Measurements from ENCODE around the gene LILRB1.
"Not testable (repeated sequence)": the region's sequence is repeated elsewhere in the genome, so short reads cannot be mapped to it uniquely, and the experiment has no call there.

The LILRB1 gene

DNA sequence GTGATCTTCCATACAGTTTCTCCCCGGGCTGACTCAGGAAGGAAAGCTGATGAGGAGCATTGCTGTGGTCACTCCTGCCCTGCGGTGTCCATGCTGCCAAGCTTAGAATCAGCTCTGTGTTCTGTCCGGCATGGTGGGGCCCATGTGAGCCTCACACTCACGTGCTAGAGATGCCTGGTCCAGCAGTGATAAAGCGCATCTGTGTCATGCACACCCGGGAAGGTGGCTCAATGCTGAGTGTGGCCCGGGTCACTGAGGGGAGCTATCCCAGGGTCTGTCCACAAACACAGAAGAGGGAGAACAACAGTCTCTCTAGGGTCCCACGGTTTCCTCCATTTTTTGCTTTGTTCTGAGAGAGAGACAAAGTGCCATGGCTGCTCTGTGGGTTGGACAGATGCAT, 3.5 kb upstream of the LILRB1 start:
- DNase-seq: no peak

DNA sequence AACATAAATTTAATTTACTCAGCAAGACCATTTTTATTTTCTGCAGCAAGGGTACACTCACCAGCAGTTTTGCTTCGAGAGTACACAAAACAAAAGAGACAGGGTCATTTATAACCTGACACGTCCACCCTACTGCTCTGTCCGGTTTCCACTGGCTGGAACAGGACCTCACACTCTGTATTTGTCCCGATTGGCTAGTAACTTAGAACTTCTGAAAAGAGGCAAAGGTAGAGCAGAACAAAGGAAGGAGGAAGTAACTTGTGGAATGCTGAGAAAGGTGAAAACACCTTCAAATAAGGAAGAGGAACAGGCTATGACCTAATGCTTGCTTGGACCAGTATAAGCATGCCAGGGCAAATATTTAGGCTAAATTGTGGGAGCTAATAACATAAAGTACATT, 2.4 kb upstream of the LILRB1 start:
- DNase-seq: not testable (repeated sequence)

DNA sequence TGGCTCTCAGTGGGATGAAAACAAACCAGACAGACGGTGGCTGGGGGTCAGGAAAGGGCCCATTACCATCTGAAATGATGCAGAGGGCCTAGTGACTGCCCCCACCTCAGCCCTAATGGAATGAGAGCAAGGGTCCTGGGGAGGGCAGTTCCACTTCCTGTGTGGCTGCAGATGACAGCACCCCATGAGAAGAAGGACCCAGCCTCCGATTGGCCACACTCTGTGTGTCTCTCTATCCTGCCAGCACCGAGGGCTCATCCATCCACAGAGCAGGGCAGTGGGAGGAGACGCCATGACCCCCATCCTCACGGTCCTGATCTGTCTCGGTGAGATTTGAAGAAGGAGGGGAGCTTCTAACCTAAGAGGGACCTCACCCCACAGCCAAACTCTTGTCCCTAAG, 498 bp downstream of the LILRB1 start:
- peak; percentile 52 for DNase-seq

DNA sequence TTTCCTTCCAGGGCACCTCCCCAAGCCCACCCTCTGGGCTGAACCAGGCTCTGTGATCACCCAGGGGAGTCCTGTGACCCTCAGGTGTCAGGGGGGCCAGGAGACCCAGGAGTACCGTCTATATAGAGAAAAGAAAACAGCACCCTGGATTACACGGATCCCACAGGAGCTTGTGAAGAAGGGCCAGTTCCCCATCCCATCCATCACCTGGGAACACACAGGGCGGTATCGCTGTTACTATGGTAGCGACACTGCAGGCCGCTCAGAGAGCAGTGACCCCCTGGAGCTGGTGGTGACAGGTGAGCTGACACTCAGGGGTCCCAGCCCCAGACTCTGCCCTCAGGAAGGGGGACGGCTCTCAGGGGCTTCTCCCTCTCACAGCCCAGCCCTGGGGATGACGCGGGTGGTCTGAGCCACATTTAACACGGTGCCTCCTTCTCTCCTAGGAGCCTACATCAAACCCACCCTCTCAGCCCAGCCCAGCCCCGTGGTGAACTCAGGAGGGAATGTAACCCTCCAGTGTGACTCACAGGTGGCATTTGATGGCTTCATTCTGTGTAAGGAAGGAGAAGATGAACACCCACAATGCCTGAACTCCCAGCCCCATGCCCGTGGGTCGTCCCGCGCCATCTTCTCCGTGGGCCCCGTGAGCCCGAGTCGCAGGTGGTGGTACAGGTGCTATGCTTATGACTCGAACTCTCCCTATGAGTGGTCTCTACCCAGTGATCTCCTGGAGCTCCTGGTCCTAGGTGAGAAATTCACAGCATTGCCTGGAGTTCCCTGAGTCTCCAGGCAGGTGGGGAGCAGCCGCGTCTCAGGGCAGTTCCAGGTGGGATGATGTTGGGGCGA, 1.4 kb downstream of the LILRB1 start:
- peak; percentile 51 for DNase-seq

DNA sequence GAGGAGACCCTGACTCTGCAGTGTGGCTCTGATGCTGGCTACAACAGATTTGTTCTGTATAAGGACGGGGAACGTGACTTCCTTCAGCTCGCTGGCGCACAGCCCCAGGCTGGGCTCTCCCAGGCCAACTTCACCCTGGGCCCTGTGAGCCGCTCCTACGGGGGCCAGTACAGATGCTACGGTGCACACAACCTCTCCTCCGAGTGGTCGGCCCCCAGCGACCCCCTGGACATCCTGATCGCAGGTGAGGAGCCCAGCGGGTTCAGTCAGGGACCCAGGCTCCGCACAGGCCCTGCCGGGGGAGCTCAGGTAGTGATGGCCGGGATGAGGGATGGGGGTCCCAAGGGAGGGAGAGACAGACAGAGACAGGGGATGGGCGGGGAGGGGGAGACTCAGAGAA, 2.2 kb downstream of the LILRB1 start:
- DNase-seq: not testable (repeated sequence)

DNA sequence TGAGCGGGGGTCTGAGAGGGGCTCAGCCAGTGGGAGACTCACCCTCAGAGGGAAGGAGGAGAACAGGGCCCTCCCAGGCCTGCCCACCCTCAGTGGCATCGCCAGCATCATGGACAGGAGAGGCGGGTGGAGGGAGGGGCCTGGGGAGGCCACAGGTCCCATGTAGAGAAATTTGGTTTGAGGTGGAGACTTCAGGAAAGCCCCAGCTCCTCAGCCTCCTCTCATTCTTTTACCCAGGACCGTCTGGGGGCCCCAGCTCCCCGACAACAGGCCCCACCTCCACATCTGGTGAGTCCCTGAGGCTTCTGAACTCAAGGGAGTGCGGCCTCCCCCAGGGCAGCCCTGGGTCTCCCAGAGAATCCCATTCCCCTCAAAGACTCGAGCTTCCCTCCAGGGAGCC, 3.1 kb downstream of the LILRB1 start:
- DNase-seq: no peak

DNA sequence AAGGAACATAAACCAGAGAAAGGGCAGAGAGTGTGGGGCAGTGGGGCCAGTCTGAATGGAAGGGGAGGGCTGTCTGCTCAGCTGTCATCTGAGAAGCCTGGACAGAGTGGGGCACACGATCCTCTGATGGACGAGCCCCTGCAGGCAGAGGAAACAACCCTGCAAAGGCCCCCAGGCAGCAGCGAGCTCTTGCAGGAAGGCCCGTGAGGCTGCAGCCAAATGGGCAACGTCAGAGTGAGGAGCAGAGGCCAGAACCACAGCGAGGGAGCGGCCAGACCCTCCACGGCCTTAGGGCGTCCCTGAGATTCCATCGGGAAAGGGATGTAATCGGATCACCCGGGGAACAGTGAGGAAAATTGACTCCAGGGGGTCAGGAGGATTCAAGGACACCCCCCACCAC, 5.8 kb downstream of the LILRB1 start:
- not testable (repeated sequence) for DNase-seq

DNA sequence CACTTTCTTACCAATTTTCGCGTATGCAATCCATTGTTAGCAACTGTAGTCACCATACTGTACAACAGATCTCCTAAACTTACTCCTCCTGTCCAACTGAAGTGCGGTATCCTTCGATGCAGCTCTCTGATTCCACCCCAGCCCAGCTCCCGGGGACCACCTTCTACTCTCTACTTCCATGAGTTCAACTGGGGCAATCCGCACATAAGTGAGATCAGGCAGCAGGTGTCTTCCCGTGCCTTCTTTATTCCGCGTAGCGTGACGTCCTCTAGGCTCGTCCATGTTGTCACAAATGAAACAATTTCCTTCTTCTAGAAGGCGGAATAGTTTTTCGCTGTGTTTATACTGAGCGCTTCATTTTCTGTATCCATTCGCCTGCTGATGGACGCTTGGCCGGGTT, 8.4 kb downstream of the LILRB1 start:
- no peak for DNase-seq

DNA sequence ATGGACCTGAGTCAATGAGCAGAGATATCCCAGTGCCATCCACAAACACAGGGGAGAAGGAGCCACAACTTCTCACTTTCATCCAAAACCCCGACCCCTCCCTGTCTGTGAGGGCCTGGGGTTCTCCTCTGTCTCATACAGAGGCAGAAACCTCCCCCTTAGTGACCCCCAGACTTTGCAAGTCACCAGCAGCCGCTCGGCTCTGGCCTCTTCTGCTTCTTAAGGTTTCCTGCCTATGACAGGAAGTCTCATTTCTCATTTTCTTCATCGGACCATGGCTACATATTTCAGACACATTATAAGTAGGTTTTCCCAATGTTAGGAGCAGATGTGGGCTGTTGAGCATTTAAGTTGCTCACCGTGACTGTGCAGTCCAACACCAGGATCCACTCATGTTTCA, 12.7 kb downstream of the LILRB1 start:
- peak; percentile 76 for DNase-seq

DNA sequence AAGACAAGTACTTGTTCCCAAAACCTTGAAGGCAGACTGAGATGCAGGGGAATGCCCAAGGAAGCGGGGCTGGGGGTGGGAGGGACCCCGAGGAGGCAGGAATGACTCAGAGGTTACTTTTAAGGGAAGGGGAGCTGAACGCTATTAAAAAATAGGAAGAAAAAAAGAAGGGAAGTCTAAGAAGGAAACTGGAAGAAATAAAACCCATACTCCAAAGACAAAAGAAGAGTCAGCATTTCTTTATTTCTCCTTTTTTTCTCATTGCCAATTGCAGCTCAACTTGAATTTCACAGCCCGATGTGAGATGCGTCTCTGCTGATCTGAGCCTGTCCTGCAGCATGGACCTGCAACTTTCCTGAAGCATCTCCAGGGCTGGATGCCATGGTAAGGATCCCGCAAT, 13.3 kb downstream of the LILRB1 start:
- DNase-seq: peak; percentile 92

DNA sequence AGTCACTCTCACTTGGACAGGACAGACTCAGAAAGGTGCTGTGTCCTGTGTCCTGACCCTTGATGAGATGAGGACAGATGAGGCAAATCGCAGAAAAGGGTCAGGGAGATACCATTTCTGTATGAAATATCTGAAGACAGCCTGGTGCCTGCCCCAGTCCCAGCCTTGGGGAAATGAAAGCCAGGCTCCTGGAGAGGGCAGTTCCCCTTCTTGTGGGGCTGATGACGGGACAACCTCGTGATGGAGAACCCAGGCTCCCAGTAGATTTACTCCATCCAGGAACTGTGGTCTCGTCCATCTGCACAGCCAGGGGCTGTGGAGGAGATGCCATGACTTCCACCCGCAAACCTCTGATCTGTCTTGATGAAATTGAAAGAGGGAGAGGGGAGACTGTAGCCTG, 13.8 kb downstream of the LILRB1 start:
- DNase-seq: peak; percentile 95

DNA sequence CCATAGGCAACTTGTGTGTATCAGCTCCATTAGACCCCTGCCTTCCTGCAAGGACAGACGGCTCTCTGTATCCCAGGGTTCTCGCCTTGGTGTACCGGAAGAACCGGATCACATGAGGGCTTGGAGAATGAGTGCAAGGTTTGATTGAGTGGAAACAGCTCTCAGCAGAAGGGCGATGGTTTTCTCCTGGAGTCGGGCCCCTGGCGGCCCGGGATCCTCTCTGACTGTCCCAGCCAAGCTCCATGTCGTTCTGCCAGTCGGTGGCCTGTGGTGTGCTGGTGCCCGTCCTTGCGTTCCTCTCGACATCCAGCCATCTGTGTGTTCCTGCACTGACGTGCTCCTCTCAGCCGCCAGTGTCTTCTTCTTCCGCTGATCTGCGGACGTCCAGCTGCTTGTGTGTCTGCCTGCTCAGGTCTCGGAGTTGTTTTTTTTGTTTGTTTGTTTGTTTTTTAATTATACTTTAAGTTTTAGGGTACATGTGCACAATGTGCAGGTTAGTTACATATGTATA, 16.1 kb downstream of the LILRB1 start:
- no peak for DNase-seq

DNA sequence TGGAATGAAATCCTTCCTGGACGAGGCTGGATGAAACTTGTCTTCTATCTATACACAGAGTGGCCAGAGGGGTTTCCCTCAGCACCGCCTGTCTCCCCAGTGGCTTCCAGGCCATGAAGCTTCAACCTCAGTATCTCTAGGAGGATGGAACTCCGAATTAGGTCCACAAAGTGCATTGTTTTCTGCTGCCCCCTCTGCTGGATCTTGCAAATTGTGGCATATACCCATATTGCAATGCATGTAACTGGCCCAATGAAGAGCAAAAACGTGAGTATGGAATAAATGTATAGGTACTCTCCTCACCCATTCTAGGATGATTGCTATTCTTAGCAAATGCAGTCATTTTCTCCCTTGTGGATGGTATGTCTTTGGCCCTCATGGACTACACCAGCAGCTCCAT, 17.8 kb downstream of the LILRB1 start:
- DNase-seq: no peak

DNA sequence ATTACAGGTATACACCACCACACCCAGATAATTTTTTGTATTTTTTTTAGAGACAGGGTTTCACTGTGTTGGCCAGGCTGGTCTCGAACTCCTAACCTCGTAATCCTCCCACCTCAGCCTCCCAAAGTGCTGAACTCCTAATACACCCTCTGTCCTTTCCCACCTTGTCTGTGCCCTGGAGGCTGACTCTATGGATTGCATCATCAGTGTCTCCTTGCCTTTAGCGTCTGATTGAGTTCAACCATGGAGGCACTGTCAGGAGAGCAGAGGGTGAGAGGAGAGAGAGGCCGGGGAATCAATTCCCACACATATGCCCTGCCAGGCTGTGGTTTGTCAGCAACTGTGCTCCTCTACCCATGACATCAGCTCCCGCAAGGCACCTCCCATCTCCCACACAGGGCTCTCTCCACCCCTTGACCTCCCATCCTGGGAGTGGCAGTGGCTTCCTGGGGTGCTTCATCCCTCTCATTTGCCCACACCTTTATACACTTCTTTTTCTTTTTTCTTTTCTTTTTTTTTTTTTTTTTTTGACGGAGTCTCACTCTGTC, 19.9 kb downstream of the LILRB1 start:
- DNase-seq: peak; percentile 77

DNA sequence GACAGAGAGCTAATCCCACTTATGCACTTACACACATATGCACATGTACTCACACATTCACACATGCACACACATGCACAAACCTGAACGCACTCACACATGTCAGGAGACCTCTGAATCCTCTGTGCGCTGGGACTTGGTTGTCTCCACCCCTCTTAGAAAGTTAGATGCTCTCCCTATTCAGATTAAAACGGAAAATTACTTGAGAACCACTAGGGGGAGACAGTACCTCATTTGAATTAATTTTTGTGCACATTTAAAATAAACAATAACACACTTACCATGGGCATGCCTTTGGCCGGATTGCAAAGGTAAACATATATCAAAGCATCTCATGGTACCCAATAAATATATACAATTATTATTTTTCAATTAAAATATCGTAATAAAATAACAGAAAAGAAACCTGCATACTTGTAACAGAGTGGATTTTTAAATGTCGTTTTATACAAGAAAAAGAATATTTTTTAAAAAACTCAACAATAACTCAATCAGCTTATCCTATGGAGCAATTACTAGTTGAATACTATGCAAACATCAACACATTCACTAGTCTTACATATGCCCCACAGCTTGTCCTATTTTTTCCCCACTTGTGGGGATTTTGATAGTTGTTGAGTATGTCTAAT, 23.0 kb downstream of the LILRB1 start:
- peak; percentile 73 for DNase-seq

DNA sequence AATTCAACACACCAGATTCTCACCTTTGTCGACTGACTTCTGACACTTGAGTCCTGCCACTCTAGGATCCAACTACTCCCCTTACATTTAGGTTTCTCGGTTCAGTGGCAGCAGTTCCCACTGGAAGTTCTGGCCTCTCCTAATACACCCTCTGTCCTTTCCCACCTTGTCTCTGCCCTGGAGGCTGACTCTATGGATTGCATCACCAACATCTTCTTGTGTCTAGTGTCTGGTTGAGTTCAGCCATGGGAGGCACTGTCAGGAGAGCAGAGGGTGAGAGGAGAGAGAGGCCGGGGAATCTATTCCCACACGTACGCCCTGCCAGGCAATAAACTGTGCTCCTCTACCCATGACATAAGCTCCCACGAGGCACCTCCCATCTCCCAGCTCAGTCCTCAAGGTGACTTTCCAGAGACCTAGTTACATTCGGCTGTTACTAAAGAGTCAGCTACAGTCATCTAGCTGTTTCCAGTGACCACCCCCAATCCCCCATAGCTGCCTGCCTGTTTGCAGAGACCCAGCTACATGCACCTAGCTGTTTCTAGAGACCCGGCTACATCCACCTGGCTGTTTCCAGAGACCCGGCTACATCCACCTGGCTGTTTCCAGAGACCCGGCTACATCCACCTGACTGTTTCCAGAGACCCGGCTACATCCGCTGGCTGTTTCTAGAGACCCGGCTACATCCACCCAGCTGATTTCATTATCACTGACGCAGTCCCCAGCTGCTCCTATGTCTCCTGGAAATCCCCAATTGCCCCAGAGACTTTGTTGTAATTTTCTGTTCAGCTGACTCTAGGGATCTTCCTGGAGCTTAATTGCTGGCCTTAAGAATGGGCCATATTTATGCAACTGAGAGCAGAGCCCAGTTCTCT, 24.4 kb downstream of the LILRB1 start:
- DNase-seq: peak; percentile 95

DNA sequence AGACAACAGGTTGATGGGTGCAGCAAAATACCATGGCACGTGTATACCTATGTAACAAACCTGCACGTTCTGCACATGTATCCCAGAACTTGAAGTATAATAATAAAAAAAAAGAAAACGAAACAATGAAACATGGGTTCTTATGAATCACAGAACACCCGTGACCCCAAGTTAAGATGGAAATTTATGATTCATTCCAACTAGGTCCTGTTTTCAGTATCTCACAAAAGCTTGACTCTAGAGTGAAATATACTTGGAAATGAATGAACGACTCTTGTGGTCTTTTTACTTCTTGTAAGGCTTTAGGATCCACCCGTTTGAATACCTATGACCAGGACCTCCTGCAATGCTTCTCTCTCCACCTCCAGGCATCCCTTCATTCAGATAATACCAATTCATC, 29.0 kb downstream of the LILRB1 start:
- DNase-seq: peak; percentile 79

DNA sequence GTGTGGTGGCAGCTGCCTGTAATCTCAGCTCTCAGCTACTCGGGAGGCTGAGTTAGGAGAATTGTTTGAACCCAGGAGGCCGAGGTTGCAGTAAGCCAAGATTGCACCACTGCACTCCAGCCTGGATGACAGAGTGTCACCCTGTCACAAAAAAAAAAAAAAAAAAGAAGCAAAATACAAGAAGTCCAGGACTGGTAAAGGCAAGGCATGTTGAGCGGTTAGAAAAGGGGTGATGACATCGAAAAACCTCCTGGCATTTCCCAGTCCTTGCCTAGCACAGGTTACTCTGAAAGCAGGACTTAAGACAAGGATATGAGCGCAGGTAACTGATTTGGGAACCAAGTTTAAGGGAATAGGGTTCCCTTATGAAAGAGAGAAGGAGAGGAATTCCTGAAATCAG, 30.0 kb downstream of the LILRB1 start:
- DNase-seq: peak; percentile 75

DNA sequence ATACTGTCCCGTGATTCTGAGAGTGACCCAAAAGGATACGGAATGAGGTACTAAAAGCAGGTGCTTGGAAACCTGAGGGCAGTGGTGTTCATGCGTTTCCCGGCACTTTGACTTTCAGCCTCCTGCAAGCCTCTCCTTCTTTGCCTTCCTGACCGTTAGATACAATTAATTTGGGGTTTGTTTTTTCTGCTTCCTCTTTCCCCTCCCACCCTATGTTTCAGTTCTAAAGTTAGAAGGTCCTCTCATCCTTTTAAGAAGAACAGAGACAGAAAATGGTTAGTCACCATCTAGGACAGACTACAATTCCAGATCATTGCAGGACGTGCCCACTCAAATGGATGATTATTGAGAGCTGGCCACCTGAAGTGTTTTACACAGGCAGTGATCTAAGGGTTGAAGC, 30.7 kb downstream of the LILRB1 start:
- DNase-seq: peak; percentile 90

DNA sequence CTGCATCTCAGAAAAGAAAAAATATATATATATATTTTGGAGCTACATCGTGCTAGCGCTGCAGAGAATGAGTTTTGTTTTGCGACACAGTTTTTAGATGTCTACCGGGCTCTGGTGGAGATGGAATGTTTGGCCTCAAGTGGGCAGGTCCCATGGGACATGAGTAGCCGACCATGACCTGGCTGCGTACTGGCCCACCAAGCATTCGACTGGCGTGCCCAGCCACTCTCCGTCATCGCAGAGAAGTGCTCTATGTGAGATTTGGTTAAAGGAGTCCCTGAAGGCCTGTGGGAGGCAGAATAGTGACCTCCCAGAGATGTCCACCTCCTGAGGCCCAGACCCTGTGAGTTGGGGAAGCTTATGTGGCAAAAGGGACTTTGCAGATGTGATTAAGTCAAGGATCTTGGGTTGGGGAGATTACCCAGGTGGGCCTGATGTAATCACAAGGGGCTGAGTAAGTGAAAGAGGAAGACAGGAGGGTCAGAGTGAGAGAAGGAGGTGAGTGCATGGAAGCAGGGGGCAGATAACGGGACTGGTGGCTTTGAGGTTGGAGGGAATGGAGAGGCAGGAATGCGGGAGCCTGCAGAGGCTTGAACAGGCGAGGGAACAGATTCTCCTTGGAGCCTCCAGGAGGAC, 31.7 kb downstream of the LILRB1 start:
- no peak for DNase-seq

DNA sequence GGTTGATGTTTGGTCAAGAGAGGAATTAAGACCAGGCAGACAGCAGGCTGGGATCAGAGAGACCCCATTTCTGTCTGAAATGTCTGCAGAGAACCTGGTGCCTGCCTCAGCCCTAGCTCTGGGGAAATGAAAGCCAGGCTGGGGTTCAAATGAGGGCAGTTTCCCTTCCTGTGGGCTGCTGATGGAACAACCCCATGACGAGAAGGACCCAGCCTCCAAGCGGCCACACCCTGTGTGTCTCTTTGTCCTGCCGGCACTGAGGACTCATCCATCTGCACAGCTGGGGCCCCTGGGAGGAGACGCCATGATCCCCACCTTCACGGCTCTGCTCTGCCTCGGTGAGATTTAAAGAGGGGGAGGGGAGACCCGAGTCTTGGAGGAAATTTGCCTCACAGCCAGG, 32.4 kb downstream of the LILRB1 start, which contains the start of gene LILRB4:
LILRB4 (plus strand) TSS at position 256 of the 400 bp plus-strand sequence; CDS start at position 305, 49 bp downstream.
- DNase-seq: peak; percentile 95

DNA sequence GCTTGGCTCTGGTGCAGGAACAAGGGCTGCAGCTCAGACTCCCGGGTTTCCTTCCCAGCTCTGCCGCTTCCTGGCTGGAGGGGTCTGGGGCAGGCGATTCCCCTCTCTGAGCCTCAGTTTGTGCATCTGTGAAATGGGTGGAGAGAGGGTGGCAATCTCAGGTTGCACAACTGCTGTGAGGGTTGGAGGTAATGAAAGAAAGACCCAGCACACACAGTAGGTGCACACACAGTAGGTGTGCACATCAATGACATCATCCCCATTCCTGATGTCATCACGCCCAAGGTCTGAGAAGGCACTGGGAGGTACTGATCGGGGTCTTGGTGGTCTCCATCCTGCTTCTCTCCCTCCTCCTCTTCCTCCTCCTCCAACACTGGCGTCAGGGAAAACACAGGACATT, 35.2 kb downstream of the LILRB1 start:
- DNase-seq: no peak
